Liver (tissue), 9 donors: ENCODE data around the gene ANAPC4. TPM values are rescaled to one million over a fixed set of nuclear protein-coding genes. Genes with fewer than 3 reads are reported as not detected.

Source experiments
- DNase-seq: peaks from one replicate; pipeline ENCODE4 v3.0.0-alpha.2; 2017; ENCODE audit warnings: low spot score
- H3K27ac ChIP-seq, 2 donors: one replicate each; pipeline ENCODE4 v1.7.0; 2013; ENCODE audit warnings: inconsistent platforms in 2 of 2, low read length in 2 of 2, control low read depth in 1 of 2, low read depth in 1 of 2, mild to moderate bottlenecking in 1 of 2
- H3K27me3 ChIP-seq, 4 donors: one replicate each; pipeline versions ENCODE4 v1.6.1 to v1.7.0; 2013; ENCODE audit warnings: low read length in 3 of 4, inconsistent platforms in 1 of 4, mild to moderate bottlenecking in 1 of 4, moderate library complexity in 1 of 4; ENCODE audit not compliant: control insufficient read depth in 4 of 4, insufficient read depth in 4 of 4
- H3K36me3 ChIP-seq, 4 donors: one replicate each; pipeline versions ENCODE4 v1.6.1 to v1.7.0; 2013; ENCODE audit warnings: low read length in 3 of 4, mild to moderate bottlenecking in 3 of 4, low read depth in 1 of 4, moderate library complexity in 1 of 4; ENCODE audit not compliant: control insufficient read depth in 4 of 4, insufficient read depth in 3 of 4
- H3K4me1 ChIP-seq, 4 donors: one replicate each; pipeline versions ENCODE4 v1.6.1 to v1.7.0; 2013; ENCODE audit warnings: low read length in 3 of 4, mild to moderate bottlenecking in 3 of 4, moderate library complexity in 1 of 4; ENCODE audit not compliant: control insufficient read depth in 4 of 4, insufficient read depth in 4 of 4
- H3K4me3 ChIP-seq, 3 donors: one replicate each; pipeline versions ENCODE4 v1.6.1 to v1.7.0; 2013; ENCODE audit warnings: low read length in 3 of 3, control low read depth in 1 of 3, low read depth in 1 of 3, mild to moderate bottlenecking in 1 of 3
- H3K9ac ChIP-seq, 2 donors: one replicate each; pipeline ENCODE4 v1.7.0; 2013; ENCODE audit warnings: low read length in 2 of 2, mild to moderate bottlenecking in 2 of 2, moderate library complexity in 2 of 2, control low read depth in 1 of 2, low read depth in 1 of 2
- H3K9me3 ChIP-seq, 4 donors: one replicate each; pipeline versions ENCODE4 v1.6.1 to v1.7.0; 2013; ENCODE audit warnings: low read length in 3 of 4; ENCODE audit not compliant: control insufficient read depth in 4 of 4
- ATF3 ChIP-seq: IDR thresholded peaks from 2 replicates; pipeline ENCODE4 v1.6.1; 2016; ENCODE audit warnings: antibody characterized with exemption
- EGR1 ChIP-seq, 2 donors: IDR thresholded peaks; 2 replicates each; pipeline ENCODE4 v1.6.1; 2016 to 2018; ENCODE audit warnings: antibody characterized with exemption in 2 of 2, low read depth in 2 of 2
- FOXA1 ChIP-seq: IDR thresholded peaks from 2 replicates; pipeline ENCODE4 v1.6.1; 2016; ENCODE audit warnings: antibody characterized with exemption
- FOXA2 ChIP-seq: IDR thresholded peaks from 2 replicates; pipeline ENCODE4 v1.6.1; 2016; ENCODE audit warnings: antibody characterized with exemption
- GABPA ChIP-seq, 2 donors: IDR thresholded peaks in 1 of 2; conservative IDR thresholded peaks in 1 of 2; 2 replicates each; pipeline ENCODE4 v1.6.1; 2016; ENCODE audit warnings: antibody characterized with exemption in 2 of 2, mild to moderate bottlenecking in 1 of 2, moderate library complexity in 1 of 2
- HNF4A ChIP-seq, 2 donors: conservative IDR thresholded peaks; 2 replicates each; pipeline ENCODE4 v1.6.1; 2016; ENCODE audit warnings: antibody characterized with exemption in 2 of 2, mild to moderate bottlenecking in 2 of 2
- HNF4G ChIP-seq: IDR thresholded peaks from 2 replicates; pipeline ENCODE4 v1.6.1; 2016; ENCODE audit warnings: antibody characterized with exemption
- JUND ChIP-seq, 2 donors: IDR thresholded peaks; 2 replicates each; pipeline ENCODE4 v1.6.1; 2016; ENCODE audit warnings: antibody characterized with exemption in 2 of 2
- NR2F2 ChIP-seq: IDR thresholded peaks from 2 replicates; pipeline ENCODE4 v1.6.1; 2016; ENCODE audit warnings: antibody characterized with exemption
- RAD21 ChIP-seq, 2 donors: IDR thresholded peaks; 2 replicates each; pipeline ENCODE4 v1.6.1; 2016; ENCODE audit warnings: antibody characterized with exemption in 2 of 2, mild to moderate bottlenecking in 2 of 2
- RXRA ChIP-seq, 2 donors: IDR thresholded peaks; 2 replicates each; pipeline ENCODE4 v1.6.1; 2017 to 2018; ENCODE audit warnings: antibody characterized with exemption in 2 of 2, mild to moderate bottlenecking in 1 of 2
- SP1 ChIP-seq: IDR thresholded peaks from 2 replicates; pipeline ENCODE4 v1.6.1; 2018; ENCODE audit warnings: antibody characterized with exemption, mild to moderate bottlenecking
- YY1 ChIP-seq: IDR thresholded peaks from 2 replicates; pipeline ENCODE4 v1.6.1; 2016; ENCODE audit warnings: antibody characterized with exemption, mild to moderate bottlenecking
- ZBTB33 ChIP-seq: IDR thresholded peaks from 2 replicates; pipeline ENCODE4 v1.6.1; 2016; ENCODE audit warnings: antibody characterized with exemption
- WGBS: extraction: QIAGEN DNeasy Blood & Tissue Kit; methylation state at CpG from one replicate; pipeline ENCODE4 v1.1.7; 2013; 5-methylcytosine and 5-hydroxymethylcytosine counted together
- polyA plus RNA-seq, 2 donors: library from polyadenylated mRNA; stranded (reverse) in 1 of 2; unstranded in 1 of 2; fragments of 200-250 nt in 1 of 2; fragments of >200 nt in 1 of 2; fragmentation: Nextera tagmentation in 1 of 2; extraction: Ambion mirVana in 1 of 2; gene quantifications; one replicate each; pipeline versions ENCODE4 v1.2.1 to v1.2.3, GENCODE V29; 2013 to 2015
- total RNA-seq, 2 donors: library from RNA; depleted of rRNA; stranded (reverse); fragments of >200 nt; gene quantifications; one replicate each; pipeline ENCODE4 v1.2.3, GENCODE V29; 2014
- donor health status: healthy.
- donor health status: healthy.
- donor health status: healthy.
- donor health status: healthy.
- donor health status: healthy.

Gene ANAPC4
- total and polyA plus RNA-seq, 4 donors, result 5.7 to 17.3 (median 11.0) TPM

GRCh38 chr4:25446611-25447010 lies 69.5 kb downstream of the ANAPC4 start:
- Histone ChIP-seq H3K27me3 (no peaks in the 10 kb centered on the region), H3K9ac (no peak overlapping the region), H3K27ac (no peak overlapping the region), H3K9me3 (no peaks in the 10 kb centered on the region), H3K4me1 (no peaks in the 10 kb centered on the region), H3K36me3 (no peaks in the 10 kb centered on the region), H3K4me3 (no peak overlapping the region)
- TF ChIP-seq EGR1 (IDR thresholded peaks at IDR 0.05; ENCODE audit: low read depth in 2 of 2) (no peak), NR2F2 (no peak), HNF4A (conservative IDR thresholded peaks at IDR 0.05) (no peak), HNF4G (no peak), FOXA2 (no peak), FOXA1 (no peak), YY1 (no peak), RAD21 (IDR thresholded peaks at IDR 0.05) (no peak), ZBTB33 (no peak), ATF3 (no peak), SP1 (no peak), JUND (IDR thresholded peaks at IDR 0.05) (no peak)
- 82% methylated on average over 4 of the region's 4 CpGs for WGBS
- no peak for DNase-seq

GRCh38 chr4:25448379-25449109 lies 71.5 kb downstream of the ANAPC4 start:
- no peak overlapping the region for H3K9ac ChIP-seq
- no peak for TF ChIP-seq RXRA (IDR thresholded peaks at IDR 0.05)
- no peak for TF ChIP-seq SP1
- TF ChIP-seq ATF3, result no peak
- TF ChIP-seq JUND (IDR thresholded peaks at IDR 0.05), result no peak
- no peak for TF ChIP-seq FOXA2
- H3K27me3 ChIP-seq, result no peaks in the 10 kb centered on the region
- no peaks in the 10 kb centered on the region for H3K4me1 ChIP-seq
- H3K4me3 ChIP-seq, result no peak overlapping the region
- no peak for DNase-seq
- WGBS, result 89% methylated on average over 5 of the region's 5 CpGs
- H3K27ac ChIP-seq, result no peak overlapping the region
- no peaks in the 10 kb centered on the region for H3K9me3 ChIP-seq
- H3K36me3 ChIP-seq, result no peaks in the 10 kb centered on the region

- Histone ChIP-seq H3K36me3 (no peaks in the 10 kb centered on the region), H3K27ac (no peak overlapping the region), H3K9me3 (no peaks in the 10 kb centered on the region), H3K9ac (no peak overlapping the region), H3K27me3 (no peaks in the 10 kb centered on the region), H3K4me1 (no peaks in the 10 kb centered on the region), H3K4me3 (no peak overlapping the region)
- 84% methylated on average over 5 of the region's 5 CpGs for WGBS
- no peak for DNase-seq
- TF ChIP-seq ATF3 (no peak), GABPA (IDR thresholded peaks at IDR 0.05 in 1 of 2, conservative IDR thresholded peaks at IDR 0.05 in 1 of 2) (no peak), SP1 (no peak), RAD21 (IDR thresholded peaks at IDR 0.05) (no peak), ZBTB33 (no peak)
Measured at GRCh38 chr4:25449270-25449669, 72.2 kb downstream of the ANAPC4 start.
